ENCODE data around the gene CCT4.
A peak's percentile ranks its signal among the peaks of the same experiment; 100 is the strongest.
"Not testable (repeated sequence)": the region's sequence is repeated elsewhere in the genome, so short reads cannot be mapped to it uniquely, and the experiment has no call there.

The CCT4 gene

DNA sequence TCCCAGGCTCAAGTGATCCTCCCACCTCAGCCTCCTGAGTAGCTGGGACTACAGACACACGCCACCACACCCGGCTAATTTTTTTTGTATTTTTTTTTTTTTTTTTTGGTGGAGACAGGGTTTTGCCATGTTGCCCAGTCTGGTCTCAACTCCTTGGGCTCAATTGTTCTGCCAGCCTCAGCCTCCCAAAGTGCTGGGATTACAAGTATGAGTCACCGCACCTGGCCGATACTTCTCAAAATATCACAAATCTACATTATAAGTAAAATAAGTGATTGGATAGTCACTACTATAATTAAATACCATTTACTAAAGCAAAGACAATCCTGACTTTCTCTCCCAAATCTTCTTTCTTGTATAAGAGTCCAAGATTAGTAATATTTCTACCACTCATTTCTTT is 9.1 kb downstream of the CCT4 start:
- DNase-seq (ENCODE audit: low read depth): not testable (repeated sequence)

DNA sequence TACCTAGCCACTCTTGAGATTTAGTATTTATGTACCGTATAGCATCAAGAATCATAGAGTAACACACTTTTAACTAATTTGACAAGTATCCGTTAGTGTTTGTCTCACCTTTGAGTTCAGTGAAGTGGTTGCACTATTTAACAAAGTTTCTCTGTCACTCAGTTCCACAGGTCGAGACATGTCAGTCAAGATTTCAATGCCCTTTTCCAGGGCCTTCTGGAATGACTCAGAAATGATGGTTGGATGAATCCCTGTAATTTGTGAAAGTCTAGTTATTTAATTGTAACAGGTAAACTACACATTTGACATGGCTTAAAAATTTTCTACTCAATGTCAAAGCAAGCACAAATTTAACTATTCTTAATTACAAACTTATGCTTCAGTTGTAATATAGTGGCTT is 9.7 kb downstream of the CCT4 start:
- no peak for DNase-seq (ENCODE audit: low read depth)

DNA sequence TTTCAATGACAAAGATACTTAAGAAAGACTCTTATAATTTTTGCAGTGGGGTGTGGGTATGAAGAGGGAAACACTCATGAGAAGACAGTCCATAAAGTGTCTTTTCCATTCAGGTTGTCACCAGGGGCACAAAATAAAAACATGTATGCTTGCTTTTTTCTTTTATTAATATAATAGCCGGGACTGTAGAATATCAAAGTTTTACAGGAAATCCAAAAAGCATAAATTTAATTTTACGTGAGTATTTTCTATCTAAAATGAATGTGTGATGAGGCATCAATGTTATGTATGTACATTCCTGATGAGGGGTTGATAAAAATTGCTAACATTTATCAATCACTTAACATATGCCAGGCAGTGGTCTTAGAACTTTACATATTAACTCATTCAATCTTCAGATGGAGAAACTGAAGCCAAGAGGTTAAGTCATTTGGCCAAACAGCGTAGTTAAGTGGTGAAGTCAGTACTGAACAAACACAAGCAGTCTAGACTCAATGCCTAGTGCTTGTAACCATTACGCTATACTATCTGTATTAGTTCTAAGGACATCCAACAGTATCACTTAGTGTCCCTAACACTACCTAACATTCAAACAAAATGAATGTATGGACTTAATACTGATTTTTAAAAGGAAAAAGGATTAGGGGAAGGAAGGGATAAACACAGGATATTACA is 10.7 kb downstream of the CCT4 start:
- DNase-seq (ENCODE audit: low read depth): no peak

DNA sequence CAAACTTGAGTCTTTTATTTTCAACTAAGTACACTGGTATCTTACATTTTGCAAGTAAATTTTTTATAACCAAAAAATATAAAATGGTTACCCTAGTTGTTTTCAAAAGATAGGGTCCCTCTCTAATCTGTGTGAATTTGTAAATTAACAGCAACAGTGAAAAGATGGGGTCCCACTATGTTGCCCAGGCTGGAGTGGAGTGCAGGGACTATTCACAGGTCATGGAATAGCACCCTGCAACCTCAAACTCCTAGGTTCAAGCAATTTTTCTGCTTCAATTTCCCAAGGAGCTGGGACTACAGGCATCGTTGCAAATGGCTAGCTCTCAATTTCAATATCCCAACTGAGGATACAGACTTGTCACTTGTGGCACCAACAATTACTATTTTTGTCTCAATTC is 12.1 kb downstream of the CCT4 start:
- DNase-seq (ENCODE audit: low read depth): no peak

DNA sequence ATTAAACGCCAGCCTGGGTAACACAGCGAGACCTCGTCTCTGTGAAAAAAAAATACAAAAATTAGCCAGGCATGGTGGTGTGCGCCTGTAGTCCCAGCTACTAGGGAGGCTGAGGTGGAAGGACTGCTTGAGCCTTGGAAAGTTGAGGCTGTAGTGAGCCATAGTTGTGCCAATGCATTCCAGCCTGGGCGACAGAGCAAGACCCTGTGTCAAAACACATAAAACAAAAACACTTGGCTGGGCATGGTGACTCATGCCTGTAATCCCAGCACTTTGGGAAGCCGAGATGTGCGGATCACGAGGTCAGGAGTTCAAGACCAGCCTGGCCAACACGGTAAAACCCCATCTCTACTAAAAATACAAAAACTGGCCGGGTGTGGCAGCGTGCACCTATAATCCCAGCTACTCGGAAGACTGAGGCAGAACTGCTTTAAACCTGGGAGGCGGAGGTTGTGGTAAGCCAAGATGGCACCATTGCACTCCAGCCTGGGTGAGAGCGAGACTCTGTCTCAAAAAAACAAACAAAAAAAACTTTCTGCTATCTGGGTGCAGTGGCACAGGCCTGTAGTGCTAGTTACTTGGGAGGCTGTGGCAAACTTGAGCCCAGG is 21.9 kb downstream of the CCT4 start:
- not testable (repeated sequence) for DNase-seq (ENCODE audit: low read depth)

DNA sequence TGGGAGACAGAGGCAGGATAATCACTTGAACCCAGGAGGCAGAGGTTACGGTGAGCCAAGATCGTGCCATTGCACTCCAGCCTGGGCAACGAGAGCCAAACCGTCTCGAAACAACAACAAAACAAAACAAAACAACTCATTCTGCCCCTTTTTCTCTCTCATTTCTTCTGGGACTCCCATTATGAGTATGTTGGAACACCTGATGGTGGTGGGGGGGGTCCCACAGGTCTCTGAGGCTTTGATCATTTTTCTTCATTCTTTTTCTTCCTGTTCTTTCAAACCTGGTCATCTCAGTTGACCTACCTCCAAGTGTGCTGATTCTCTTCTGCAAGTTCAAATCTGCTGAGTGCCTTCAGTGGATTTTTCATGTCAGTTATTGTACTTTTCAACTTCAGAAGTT is 26.4 kb downstream of the CCT4 start:
- DNase-seq (ENCODE audit: low read depth): no peak

DNA sequence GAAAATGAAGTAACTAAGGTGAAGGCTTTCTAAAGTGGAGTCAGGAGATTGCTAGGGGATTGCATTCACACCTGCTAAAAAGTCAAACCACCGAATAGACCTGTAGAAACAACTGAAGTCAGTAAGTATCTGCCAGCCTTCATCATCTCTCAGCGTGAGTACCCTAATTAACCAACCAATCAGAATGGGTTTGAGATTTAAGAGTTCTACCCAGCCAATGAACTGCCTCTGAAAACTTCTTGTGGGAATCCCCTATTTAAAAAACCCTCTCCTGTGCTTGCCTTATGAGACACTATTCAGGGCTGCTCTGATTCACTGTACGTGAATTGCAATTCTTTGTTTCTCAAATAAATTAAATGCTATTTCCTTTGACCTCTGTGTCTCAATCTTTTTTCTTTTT is 31.2 kb downstream of the CCT4 start:
- no peak for DNase-seq (ENCODE audit: low read depth)

DNA sequence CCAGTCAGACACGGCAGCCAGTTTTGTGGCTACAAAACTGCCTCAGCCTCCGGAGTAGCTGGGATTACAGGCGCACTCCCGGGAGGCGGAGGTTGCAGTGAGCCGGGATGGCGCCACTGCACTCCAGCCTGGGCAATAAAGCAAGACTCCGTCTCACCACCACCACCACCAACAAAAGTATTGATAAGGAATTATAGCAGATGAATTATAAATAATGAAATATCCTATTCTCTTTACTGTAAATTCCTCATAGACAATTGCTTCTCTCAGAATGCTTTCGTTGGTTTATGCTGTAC is 33.2 kb downstream of the CCT4 start:
- no peak for DNase-seq (ENCODE audit: low read depth)

DNA sequence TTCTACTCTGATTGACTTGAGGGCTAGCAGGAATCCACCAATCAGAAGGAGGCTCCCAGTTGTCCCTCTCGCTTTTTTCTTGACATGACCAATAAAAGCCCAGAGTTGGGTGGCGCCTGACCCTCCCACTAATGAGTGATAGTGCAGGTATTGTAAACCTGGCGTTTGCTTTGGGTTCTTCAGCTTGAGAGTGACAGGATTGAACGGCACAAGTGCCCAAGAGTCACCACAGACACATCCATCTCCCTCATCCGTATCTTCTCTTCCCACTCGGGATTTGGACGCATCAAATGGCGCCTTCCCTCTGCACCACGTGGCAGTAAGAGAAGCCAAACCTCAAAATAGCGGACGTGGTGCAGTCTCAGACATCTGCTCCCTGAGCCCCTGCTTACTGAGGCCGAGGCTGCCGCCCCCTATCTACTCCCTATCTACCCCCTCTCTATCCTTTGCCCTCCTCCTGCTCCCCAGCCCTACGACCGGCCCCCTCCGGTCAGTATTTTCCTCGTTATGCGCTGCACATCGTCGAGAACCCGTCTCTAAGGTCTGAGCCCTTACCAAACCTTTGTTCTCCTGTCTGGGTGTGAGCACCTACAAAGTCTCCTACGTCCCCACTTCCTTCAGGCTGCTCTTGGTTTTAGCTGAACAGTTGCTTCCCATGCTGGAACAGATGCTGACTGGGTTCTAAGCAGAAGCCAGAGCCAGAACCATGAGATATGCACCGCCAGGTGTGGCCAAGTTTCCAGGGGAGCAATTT is 33.7 kb downstream of the CCT4 start:
- peak; percentile 80 for DNase-seq (ENCODE audit: low read depth)

DNA sequence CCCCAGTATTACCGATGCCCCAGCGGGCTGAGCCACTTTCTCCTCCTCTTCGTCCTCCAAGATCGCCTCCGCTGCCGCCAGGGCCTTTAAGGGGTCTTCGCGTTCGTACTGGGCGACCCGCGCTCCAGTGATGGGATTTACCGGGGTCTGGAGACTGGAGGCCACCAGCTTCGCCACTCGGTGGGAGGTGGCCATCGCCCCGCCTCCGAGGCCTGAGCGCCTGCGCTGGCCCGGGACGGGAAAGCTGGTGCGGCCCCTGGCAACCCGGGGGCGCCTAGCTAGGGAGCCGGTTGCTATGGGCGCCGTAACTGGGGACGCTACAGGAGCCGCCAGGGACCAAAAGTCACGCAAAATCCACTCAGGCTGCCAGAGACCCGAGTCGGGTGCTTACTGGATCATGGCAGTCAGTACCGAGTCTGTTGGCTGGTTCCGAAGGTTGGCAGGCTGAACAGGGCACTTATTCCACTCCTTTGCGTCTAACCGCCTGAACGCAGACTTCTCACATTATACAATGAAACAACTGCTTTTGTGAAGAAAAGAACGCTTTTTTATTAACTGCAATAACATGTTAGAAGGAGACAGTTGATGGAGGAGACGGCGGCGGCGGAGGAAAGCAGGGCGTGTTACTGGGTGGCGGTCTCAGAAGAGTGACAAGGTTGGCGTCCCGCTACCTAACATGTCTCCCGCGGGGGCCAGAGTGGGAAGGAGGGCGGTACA is 34.5 kb downstream of the CCT4 start, which contains the start of gene FAM161A:
FAM161A (minus strand) TSS at position 214 of the 717 bp plus-strand sequence; CDS start at position 195, 19 bp downstream.
- peak; percentile 26 for DNase-seq (ENCODE audit: low read depth)

DNA sequence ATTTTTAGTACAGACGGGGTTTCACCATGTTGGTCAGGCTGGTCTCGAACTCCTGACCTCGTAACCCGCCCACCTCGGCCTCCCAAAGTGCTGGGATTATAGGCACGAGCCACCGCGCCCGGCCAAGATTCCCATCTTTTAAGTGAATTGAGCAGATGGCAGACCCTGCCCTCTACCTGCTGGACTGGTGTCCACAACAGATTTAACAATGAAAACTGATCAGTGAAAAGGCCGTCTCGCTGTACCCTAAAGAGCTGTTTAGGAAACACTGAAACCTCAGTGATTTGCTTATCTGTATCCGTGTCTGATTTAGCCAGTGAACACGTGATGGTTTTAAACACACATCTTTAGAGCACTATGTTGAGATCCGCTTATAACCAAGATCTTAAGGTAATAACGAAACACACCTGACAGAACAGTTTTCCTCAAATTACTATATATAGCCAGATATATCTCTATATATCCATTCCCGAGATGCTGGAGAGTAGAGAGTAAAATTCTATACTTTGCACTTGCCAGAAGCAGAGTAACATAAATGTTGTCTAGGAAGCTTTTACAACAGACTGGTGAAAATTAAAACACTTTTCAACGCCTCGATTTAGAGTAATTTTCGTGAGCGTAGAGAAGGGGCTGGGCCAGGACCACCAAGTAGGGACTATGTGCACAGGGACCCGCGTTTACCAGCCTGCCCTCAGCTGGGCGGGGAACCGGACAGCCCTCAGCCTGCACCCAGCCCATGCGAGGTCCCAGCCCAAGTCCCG is 35.2 kb downstream of the CCT4 start:
- peak; percentile 16 for DNase-seq (ENCODE audit: low read depth)

DNA sequence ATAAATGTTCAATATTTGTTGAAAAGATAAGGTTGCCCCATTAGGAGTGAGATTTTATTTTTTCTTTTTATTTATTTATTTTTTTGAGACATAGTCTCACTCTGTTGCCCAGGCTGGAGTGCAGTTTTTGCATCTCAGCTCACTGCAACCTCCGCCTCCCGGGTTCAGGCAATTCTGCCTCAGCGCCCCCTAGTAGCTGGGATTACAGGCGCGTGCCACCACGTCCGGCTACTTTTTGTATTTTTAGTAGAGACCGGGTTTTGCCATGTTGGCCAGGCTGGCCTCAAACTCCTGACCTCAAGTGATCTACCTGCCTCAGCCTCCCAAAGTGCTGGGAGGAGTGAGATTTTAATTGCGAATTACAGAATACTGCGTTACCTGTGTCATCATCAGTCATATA is 37.2 kb downstream of the CCT4 start:
- not testable (repeated sequence) for DNase-seq (ENCODE audit: low read depth)

DNA sequence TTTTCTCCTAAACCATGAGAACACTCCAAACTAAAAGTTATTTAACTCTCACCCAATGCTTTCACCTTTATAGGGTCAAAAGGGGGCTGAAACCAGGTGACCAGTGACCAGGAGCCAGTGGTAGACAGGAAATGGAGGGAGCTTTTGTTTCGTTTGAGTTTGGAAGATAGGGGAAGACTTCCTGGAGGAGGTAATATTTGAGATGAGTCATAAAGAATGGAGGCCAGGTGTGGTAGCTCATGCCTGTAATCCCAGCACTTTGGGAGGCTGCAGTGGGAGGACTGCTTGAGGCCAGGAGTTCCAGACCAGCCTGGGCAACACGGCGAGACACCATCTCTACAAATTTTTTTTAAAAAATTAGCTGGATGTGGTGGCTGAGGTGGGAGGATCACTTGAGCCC is 43.1 kb downstream of the CCT4 start:
- DNase-seq (ENCODE audit: low read depth): no peak

DNA sequence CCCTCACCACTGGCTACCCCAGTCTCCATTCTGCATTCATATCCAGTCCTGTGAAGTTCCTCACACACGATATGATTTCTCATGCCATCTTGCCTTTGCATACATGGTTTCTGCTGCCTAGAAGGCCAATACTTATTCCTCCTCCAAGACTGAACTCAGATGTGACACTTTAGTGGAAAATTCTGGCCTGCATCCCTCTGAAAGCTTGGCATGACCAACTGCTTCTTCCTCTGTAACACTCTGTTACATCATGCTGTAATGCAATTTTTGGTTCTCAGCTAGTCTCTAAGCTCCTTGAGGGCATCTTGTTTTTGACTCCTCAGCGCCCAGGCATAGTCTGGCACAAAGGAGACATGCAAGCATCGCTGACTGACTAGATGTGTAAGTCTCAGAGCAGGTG is 47.2 kb downstream of the CCT4 start:
- DNase-seq (ENCODE audit: low read depth): no peak

DNA sequence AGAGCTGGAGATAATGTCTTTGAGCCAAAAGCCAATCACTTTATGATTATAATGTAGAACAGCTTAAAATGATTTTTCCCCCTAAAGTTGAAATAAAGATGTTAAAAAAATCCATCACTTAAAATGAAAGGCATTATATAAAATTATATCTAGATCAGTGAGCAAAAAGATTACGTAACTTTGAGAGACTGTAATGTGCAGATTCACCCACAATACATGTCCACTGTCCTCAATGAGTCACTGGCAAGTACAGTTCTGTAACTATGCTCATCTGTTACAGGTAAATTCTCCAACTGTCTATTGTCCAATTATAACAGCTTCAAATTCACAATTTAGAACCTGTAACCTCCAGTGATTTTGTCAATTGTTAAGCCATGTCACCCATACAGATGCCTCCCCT is 53.6 kb downstream of the CCT4 start:
- DNase-seq (ENCODE audit: low read depth): no peak

DNA sequence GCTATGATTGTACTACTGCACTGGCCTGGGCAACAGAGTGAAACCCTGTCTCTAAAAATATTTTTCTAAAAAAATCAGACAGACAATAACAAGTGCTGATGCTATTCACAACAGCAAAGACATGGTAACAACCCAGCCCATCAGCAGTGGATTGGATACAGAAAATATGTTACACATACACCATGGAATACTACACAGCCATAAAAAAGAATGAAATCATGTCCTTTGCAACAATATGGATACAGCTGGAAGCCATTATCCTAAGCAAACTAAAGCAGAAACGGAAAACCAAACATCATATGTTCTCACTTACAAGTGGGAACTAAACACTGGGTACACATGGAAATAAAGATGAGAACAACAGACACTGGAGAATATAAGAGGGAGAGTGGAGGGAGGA is 54.5 kb downstream of the CCT4 start:
- no peak for DNase-seq (ENCODE audit: low read depth)

DNA sequence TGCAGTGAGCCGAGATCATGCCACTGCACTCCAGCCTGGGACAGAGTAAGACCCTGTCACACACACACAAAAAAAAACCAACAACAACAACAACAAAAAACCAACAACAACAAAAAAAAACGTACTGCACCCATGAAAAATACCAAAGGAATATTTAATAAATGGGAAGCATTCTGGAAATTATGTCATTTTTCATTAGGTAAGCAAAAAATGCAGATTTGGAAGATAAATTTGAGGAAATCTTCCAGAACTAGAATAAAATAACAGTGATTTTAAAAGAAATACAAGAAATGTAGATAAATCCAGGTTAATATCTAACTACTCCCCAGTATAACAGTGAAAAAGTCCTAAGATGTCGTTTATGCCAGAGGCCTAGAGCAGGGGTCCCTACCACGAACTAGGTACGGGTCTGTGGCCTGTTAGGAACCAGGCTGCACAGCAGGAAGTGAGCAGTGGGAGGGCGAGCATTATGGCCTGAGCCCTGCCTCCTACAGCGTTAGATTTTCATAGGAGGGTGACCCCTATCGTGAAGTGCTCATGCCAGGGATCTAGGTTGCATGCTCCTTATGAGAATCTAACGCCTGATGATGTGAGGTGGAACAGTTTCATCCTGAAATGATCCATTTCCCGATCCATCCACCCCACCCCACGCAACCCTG is 56.1 kb downstream of the CCT4 start:
- no peak for DNase-seq (ENCODE audit: low read depth)

DNA sequence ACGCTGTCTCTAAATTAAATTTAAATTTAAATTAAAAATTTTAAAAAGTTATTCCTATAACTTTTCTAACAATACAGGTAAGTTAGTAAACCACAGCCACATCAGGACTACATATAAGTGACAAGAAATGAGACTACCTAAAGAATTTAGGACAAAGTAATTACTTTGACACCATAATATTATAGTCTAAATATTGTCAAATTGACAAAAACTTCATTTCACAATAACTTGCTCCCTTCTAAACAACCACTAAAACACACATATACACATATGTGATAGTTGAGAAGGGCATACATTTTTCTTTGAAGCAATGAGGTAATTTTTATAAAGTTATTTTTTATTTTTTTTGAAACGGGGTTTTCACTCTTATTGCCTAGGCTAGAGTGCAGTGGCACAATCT is 66.2 kb downstream of the CCT4 start:
- DNase-seq (ENCODE audit: low read depth): no peak
